Muscle layer of colon (tissue), 2 donors: ENCODE measurements around the gene TMBIM1.
"Not testable (repeated sequence)": the region's sequence is repeated elsewhere in the genome, so short reads cannot be mapped to it uniquely, and the experiment has no call there.

Experiments
- H3K27ac ChIP-seq: one replicate; pipeline ENCODE4 v1.7.0; 2013; ENCODE audit warnings: low read depth, mild to moderate bottlenecking, low read length, moderate library complexity
- H3K27me3 ChIP-seq, 2 donors: one replicate each; pipeline ENCODE4 v1.7.0; 2013; ENCODE audit warnings: low read length in 2 of 2, mild to moderate bottlenecking in 2 of 2; ENCODE audit not compliant: insufficient read depth in 2 of 2, control insufficient read depth in 1 of 2
- H3K36me3 ChIP-seq: one replicate; pipeline ENCODE4 v1.7.0; 2013; ENCODE audit warnings: mild to moderate bottlenecking, low read length; ENCODE audit not compliant: insufficient read depth
- H3K4me1 ChIP-seq: one replicate; pipeline ENCODE4 v1.7.0; 2013; ENCODE audit warnings: mild to moderate bottlenecking, low read length; ENCODE audit not compliant: insufficient read depth
- H3K4me3 ChIP-seq, 2 donors: one replicate each; pipeline ENCODE4 v1.7.0; 2013; ENCODE audit warnings: low read length in 2 of 2, low read depth in 1 of 2, mild to moderate bottlenecking in 1 of 2, moderate library complexity in 1 of 2
- H3K9ac ChIP-seq: one replicate; pipeline ENCODE4 v1.7.0; 2013; ENCODE audit warnings: low read length
- H3K9me3 ChIP-seq: one replicate; pipeline ENCODE4 v1.7.0; 2013; ENCODE audit warnings: mild to moderate bottlenecking, low read length
- donor health status: abdominal sarcoma.
- donor health status: Adenocarcinoma of cecum.

TMBIM1 gene

DNA sequence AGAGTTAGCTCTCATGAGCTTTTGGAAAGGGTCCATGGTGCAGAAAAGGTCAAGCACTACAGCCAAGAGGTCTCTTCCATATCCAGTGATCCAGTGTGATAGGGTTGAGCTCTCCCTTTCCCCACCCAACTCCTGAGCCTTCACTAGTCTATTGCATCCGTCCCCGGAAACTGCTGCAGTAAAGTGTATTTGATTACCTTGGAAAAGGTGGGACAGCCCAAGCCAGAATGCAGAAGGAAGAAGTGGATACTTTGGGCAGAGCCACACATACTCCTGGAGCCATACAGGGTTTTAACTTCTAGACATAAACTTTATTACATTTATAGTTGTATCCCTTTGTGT is 18.4 kb downstream of the TMBIM1 start:
- no peak overlapping the region for H3K4me3 ChIP-seq
- H3K9ac ChIP-seq: no peak overlapping the region
- H3K9me3 ChIP-seq: no peaks in the 10 kb centered on the region
- peaks cover 55% of the 10 kb centered on the region for H3K36me3 ChIP-seq
- no peak overlapping the region for H3K27ac ChIP-seq
- peaks cover 30% of the 10 kb centered on the region for H3K4me1 ChIP-seq
- no peaks in the 10 kb centered on the region for H3K27me3 ChIP-seq

DNA sequence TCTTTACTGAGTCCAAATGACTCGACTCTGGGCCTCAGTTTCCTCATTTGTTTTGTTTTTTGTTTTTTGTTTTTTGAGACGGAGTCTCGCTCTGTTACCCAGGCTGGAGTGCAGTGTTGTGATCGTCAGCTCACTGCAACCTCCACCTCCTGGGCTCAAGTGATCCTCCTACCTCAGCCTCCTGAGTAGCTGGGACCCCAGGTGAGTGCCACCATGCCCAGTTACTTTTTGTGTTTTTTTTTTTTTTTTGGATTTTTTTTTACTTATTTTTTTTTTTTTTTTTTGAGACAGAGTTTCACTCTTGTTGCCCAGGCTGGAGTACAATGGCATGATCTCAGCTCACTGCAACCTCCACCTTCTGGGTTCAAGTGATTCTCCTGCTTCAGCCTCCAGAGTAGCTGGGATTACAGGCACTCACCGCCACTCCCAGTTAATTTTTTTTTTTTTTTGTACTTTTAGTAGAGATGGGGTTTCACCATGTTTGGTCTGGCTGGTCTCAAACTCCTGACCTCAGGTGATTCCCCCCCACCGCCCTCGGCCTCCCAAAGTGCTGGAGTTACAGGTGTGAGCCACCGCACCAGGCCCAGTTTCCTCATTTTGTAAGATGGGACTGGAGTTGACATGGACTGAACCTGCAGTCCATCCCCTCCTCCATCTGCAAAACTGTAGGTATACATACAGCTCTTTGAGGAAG is 18.9 kb downstream of the TMBIM1 start:
- H3K9me3 ChIP-seq, H3K4me3 ChIP-seq, H3K27me3 ChIP-seq, H3K9ac ChIP-seq: not testable (repeated sequence)
- Histone ChIP-seq H3K36me3 (peaks cover 50% of the 10 kb centered on the region), H3K27ac (peak overlapping the region; percentile 83), H3K4me1 (peaks cover 33% of the 10 kb centered on the region)

DNA sequence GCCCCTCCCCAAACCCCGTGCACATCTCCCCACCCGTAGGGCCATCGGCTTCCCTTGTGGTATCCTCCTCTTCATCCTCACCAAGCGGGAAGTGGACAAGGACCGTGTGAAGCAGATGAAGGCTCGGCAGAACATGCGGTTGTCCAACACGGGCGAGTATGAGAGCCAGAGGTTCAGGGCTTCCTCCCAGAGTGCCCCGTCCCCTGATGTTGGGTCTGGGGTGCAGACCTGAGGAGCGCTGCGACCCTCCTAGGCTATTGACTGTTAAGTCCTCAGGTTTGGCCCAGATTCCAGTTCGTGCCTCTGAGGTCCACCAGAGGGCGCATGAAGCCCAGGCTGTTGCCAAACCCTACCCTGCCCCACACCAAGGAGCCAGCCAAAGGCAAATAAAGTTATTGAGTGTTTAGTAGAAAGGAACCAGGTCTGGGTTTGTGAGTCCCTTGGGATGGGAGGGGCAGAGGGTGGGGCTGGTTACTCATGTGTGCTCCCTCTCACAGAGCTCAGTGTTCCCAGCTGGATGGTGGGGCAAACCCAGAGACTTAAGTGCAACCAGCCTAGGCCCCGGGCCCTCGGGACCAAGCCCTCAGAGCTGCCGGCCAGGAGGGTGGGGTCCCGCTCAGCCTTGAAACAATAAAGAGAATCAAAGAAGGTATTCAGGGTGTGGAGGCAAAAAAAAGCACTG is 19.6 kb downstream of the TMBIM1 start:
- Histone ChIP-seq H3K9me3 (no peaks in the 10 kb centered on the region), H3K4me1 (peaks cover 33% of the 10 kb centered on the region), H3K27ac (peak overlapping the region; percentile 90), H3K27me3 (no peaks in the 10 kb centered on the region), H3K4me3 (no peak overlapping the region), H3K9ac (peak overlapping the region; percentile 2), H3K36me3 (peaks cover 44% of the 10 kb centered on the region)

DNA sequence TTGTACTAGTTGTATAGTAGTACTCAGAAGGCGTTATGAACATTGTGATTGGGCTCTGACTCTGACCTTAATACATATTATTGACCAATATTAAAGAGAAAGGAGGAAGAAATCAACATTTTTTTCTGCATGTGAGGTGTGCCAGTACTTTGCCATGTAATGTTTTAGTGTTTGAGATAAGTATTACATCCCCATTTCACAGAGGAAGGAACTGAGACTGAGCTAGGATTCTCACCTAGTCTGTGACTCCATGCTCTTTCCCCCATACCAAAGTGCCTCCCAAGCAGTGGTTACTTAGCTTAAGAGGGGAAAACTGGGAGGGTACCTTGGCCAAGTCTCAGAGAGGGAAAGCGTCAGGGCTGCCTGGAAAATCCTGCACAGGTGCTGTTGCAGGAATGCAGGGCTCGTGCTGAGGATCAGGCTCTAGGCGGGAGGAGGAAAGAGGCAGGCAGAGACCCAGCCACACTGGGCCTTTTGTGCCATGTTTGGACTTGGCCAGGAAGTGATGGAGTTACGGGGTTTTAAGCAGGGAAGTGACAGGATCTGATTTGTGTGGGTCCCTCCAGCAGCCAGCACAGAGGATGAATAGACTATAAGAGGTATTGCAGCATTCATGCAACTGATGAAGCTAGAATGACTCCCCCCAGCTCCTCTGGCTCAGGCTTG is 20.3 kb downstream of the TMBIM1 start:
- Histone ChIP-seq H3K27me3 (no peaks in the 10 kb centered on the region), H3K27ac (peak overlapping the region; percentile 90), H3K9me3 (no peaks in the 10 kb centered on the region), H3K4me1 (peaks cover 33% of the 10 kb centered on the region), H3K36me3 (peaks cover 44% of the 10 kb centered on the region), H3K9ac (peak overlapping the region; percentile 40), H3K4me3 (peak overlapping the region in 1 of 2 donors; percentile 90)

DNA sequence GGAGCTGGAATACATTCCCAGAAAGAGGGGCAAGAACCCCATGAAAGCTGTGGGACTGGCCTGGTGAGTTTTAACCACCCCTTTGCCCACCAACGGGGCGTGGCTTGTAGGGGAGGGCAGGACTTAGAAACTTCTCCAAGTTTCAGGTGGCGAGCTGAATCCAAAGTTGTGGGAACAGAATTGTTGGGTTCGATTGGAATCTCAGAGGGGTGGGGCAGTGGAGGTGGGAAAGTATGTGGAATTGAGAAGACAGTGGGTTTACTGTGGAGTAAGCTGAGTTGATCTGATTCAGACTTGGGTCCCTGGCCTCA is 20.9 kb downstream of the TMBIM1 start:
- Histone ChIP-seq H3K27ac (peak overlapping the region; percentile 83), H3K4me3 (peak overlapping the region; percentile 82 to 90), H3K27me3 (no peaks in the 10 kb centered on the region), H3K36me3 (peaks cover 44% of the 10 kb centered on the region), H3K9ac (peak overlapping the region; percentile 40), H3K9me3 (no peaks in the 10 kb centered on the region), H3K4me1 (peaks cover 33% of the 10 kb centered on the region)

DNA sequence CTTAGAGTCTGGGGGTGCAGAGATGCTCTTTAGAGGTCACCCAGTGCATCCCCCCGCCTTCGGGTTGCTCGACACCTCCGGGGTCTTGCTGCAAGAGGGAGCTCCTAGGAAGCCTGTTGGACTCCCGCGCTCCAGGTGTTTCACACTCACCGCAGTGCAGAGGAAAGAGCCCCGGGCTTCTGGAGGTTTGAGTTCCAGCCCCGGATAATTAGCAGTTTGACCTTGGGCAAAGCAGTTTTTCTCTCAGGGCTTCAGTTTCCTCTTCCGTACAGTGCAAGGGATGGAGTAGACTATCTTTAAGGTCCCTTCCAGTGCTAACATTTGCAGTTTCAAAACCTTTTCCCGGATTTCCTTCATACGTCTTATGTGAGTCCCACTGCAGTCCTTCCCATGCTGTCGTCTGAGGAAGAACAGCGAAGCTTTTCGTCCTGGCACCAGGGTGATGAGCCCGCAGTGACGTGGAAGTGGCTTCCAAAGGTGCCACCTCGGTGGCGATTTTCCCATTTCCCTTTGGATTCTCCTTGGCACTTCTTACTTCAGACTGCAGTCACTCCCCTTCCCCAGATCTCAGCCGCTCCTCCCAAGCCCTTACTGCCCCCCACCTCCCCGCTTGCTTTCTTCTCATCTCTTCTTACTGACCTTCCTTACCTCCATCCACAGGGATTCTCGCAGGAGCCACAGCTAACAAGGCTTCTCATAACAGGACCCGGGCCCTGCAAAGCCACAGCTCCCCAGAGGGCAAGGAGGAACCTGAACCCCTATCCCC is 21.4 kb downstream of the TMBIM1 start:
- H3K4me1 ChIP-seq: peaks cover 33% of the 10 kb centered on the region

DNA sequence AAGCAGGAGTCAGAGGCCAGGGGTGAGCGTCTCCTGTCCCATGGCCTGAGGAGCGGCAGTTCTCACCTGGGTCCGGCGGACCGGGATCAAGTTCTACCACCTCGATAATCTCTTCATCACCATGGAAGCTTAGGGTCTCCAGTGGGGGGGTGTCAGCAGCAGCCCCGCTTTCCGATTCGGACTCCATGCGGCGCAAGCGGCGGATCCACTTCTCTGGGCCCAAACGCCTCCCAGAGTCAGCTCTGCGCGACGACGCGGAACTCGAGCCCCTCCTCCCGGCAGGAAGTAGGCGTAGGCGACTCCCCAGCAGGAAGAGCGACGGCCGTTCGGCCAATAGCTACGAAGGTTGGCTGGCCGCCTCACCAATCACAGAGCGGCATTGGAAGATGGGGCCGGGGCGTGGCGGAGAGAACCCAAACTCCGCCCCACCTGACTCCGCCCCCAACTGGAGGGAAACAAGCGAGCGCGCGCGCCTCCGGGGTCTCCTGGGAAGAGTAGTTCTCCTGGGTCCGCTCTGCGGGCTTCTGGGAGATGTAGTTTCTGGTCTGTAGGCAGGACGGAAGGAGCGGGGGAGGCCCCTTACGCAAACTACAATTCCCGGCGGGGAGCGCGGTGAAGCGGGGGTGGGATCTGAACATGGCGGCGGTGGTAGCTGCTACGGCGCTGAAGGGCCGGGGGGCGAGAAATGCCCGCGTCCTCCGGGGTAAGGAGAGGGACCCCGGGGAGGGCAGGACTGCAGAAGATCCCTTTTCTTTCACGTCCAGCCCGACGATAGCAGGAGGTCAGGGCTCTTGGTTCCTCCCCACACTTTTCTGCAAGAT is 22.2 kb downstream of the TMBIM1 start, which contains the start of the genes AAMP and PNKD:
Gene AAMP (minus strand): TSS at position 238 of the 821 bp plus-strand sequence. CDS start 51 bp downstream, at position 187.
Gene PNKD (plus strand): TSS at position 620 of the 821 bp plus-strand sequence. CDS start 17 bp downstream, at position 637.
- peak within 1 kb of the TSS; percentile 96 for H3K9ac ChIP-seq
- peak within 1 kb of the TSS; percentile 83 for H3K27ac ChIP-seq
- H3K27me3 ChIP-seq: no peaks in the 10 kb centered on the region
- peaks cover 44% of the 10 kb centered on the region for H3K36me3 ChIP-seq
- H3K9me3 ChIP-seq: no peaks in the 10 kb centered on the region
- peaks cover 33% of the 10 kb centered on the region for H3K4me1 ChIP-seq
- H3K4me3 ChIP-seq: peak within 1 kb of the TSS; percentile 89 to 90

More for the DNA sequence above, 21.4 kb downstream of the TMBIM1 start:
- Histone ChIP-seq H3K4me3 (peak overlapping the region; percentile 82 to 90), H3K27ac (peak overlapping the region; percentile 83), H3K36me3 (peaks cover 44% of the 10 kb centered on the region), H3K9me3 (no peaks in the 10 kb centered on the region), H3K9ac (peak overlapping the region; percentile 40), H3K27me3 (no peaks in the 10 kb centered on the region)

DNA sequence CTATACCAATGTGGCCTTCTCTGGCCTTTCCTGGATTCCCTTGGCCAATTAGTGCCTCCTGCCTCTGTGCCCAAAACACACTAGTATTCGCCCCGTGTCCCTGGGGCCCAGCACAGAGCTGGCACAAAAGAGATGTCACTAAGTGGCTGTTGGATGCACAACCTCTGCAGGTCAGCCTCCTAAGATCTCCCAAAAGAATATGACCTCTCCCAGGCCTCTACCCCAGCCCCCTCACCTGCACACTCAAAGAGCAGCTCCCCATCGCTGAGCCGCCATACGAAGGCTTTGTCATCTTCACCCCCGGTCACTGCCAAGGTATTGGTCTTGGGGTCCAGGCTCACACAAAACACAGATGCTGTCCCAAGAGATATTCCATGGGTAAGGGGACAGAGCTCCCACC is 25.0 kb downstream of the TMBIM1 start:
- Histone ChIP-seq H3K27me3 (no peaks in the 10 kb centered on the region), H3K9me3 (no peaks in the 10 kb centered on the region), H3K4me1 (peaks cover 48% of the 10 kb centered on the region), H3K4me3 (no peak overlapping the region), H3K9ac (no peak overlapping the region), H3K36me3 (peaks cover 44% of the 10 kb centered on the region), H3K27ac (no peak overlapping the region)

DNA sequence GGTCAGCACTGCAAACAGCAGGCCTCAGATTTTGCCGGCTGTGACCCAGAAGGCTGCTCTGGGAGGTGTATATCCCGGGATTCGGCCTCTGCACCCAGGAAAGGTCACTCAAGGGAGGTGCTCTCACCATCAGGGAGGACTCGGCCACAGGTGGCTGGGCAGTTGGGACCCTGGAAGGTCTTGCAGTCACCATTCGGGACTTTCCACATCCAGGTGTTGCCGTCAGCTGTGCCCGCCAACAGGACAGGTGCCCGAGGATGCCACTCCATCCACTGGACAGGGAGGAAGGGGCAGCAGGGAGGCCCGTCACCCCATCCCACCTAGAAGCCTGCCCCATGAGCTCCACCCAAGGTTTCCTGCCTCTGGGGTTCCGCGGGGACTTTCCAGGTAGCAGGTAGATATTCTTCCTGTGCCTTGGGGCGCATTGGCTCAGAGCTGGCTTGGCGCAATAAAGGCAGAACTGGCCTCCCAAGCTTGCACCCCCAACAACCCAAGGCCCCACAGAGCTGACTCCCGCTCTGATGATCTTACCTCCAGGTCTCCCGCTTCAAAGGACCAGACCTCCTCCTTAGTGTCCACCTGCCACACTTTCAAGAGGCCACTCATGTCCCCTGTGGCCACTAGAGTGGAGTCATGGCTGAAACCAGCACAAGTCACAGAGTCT is 25.9 kb downstream of the TMBIM1 start:
- no peak overlapping the region for H3K27ac ChIP-seq
- H3K9ac ChIP-seq: no peak overlapping the region
- H3K4me3 ChIP-seq: no peak overlapping the region
- H3K9me3 ChIP-seq: no peaks in the 10 kb centered on the region
- no peaks in the 10 kb centered on the region for H3K27me3 ChIP-seq
- peaks cover 44% of the 10 kb centered on the region for H3K36me3 ChIP-seq
- H3K4me1 ChIP-seq: peaks cover 48% of the 10 kb centered on the region

DNA sequence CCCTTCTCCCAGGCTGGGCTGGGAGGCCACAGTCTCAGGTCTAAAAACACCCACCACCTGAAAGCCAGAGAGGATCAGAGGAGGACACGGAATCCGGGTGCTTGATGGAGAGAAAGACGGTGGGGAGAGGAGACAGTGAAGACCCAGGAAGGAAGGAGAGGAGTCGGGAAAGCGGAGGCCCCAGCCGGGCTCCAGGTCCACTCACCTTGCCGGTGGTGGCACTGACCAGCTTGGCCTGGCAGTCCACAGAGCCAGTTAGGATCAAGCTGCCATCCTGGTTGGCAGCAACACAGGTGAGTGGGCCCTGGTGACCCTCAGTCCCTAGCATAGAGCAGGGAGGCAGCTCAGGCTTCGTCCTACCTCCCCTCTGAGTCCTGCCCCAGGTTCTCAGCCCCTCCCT is 26.7 kb downstream of the TMBIM1 start:
- H3K9me3 ChIP-seq: no peaks in the 10 kb centered on the region
- peaks cover 50% of the 10 kb centered on the region for H3K4me1 ChIP-seq
- H3K9ac ChIP-seq: no peak overlapping the region
- H3K36me3 ChIP-seq: peaks cover 44% of the 10 kb centered on the region
- H3K27me3 ChIP-seq: no peaks in the 10 kb centered on the region
- H3K27ac ChIP-seq: no peak overlapping the region
- H3K4me3 ChIP-seq: no peak overlapping the region
